ENCODE data around the gene GPR55.

The GPR55 gene

GRCh38 chr2:230939066-230939591 is 14.1 kb upstream of the GPR55 start:
- Histone ChIP-seq H3K4me3 (ENCODE audit: low read depth, low read length) (no peak overlapping the region), H3K27ac (ENCODE audit: extremely low read depth, low read depth, low read length) (no peak overlapping the region), H3K4me1 (ENCODE audit: control insufficient read depth, insufficient read depth, low read length) (no peaks in the 10 kb centered on the region), H3K36me3 (ENCODE audit: control insufficient read depth in 2 of 2, insufficient read depth in 1 of 2, low read length in 2 of 2) (no peaks in the 10 kb centered on the region), H3K9me3 (ENCODE audit: control insufficient read depth, insufficient read depth, low read depth, low read length) (no peaks in the 10 kb centered on the region)
- ChIA-PET POLR2A (no interaction called here), CTCF (interaction anchor here (0.6 kb wide), 1 partner anchor 305 kb away, joined by 3 read pairs; no protein-coding TSS in a partner anchor)
- TF ChIP-seq ZNF202 (tag by site-specific recombination; IDR thresholded peaks at IDR 0.05; ENCODE audit: borderline replicate concordance): no peak
- TF ChIP-seq BCL11B (tag by site-specific recombination; IDR thresholded peaks at IDR 0.05; ENCODE audit: low read depth): no peak
- no peak for TF ChIP-seq HIC1 (tag by site-specific recombination; IDR thresholded peaks at IDR 0.05)
- no peak for TF ChIP-seq GLI4 (tag by site-specific recombination; IDR thresholded peaks at IDR 0.05)
- no peak for TF ChIP-seq SALL2 (tag by site-specific recombination; IDR thresholded peaks at IDR 0.05; ENCODE audit: borderline replicate concordance)
- TF ChIP-seq ZNF639 (tag by site-specific recombination; IDR thresholded peaks at IDR 0.05): no peak
- TF ChIP-seq ZNF394 (tag by site-specific recombination; IDR thresholded peaks at IDR 0.05; ENCODE audit: borderline replicate concordance): no peak
- no peak for TF ChIP-seq REPIN1 (tag by site-specific recombination; IDR thresholded peaks at IDR 0.05; ENCODE audit: low read depth)
- TF ChIP-seq ZNF544 (tag by site-specific recombination; IDR thresholded peaks at IDR 0.05): no peak
- no peak for TF ChIP-seq ZNF677 (tag by site-specific recombination; IDR thresholded peaks at IDR 0.05)
- TF ChIP-seq ZNF223 (tag by site-specific recombination; IDR thresholded peaks at IDR 0.05): no peak
- TF ChIP-seq ZEB2 (tag by site-specific recombination; IDR thresholded peaks at IDR 0.05): no peak
- TF ChIP-seq ZNF2 (tag by site-specific recombination; IDR thresholded peaks at IDR 0.05): no peak
- no peak for TF ChIP-seq ZNF580 (tag by site-specific recombination; IDR thresholded peaks at IDR 0.05)
- no peak for TF ChIP-seq ZNF350 (tag by site-specific recombination; IDR thresholded peaks at IDR 0.05)
- TF ChIP-seq ATF2 (tag by site-specific recombination; IDR thresholded peaks at IDR 0.05; ENCODE audit: low read depth): no peak
- no peak for TF ChIP-seq GLIS1 (tag by site-specific recombination; IDR thresholded peaks at IDR 0.05)

- Histone ChIP-seq H3K36me3 (ENCODE audit: control insufficient read depth in 2 of 2, insufficient read depth in 1 of 2, low read length in 2 of 2) (no peaks in the 10 kb centered on the region), H3K4me1 (ENCODE audit: control insufficient read depth, insufficient read depth, low read length) (no peaks in the 10 kb centered on the region), H3K27ac (ENCODE audit: extremely low read depth, low read depth, low read length) (no peak overlapping the region), H3K9me3 (ENCODE audit: control insufficient read depth, insufficient read depth, low read depth, low read length) (no peaks in the 10 kb centered on the region), H3K4me3 (ENCODE audit: low read depth, low read length) (no peak overlapping the region)
- POLR2A ChIA-PET: no interaction called here
- CTCF ChIA-PET: no interaction called here
- TF ChIP-seq ZNF768 (tag by site-specific recombination; IDR thresholded peaks at IDR 0.05) (no peak), ZNF777 (tag by site-specific recombination; IDR thresholded peaks at IDR 0.05; ENCODE audit: borderline replicate concordance) (no peak), ZNF660 (tag by site-specific recombination; IDR thresholded peaks at IDR 0.05) (no peak), ZNF670 (tag by site-specific recombination; IDR thresholded peaks at IDR 0.05; ENCODE audit: low read depth) (no peak), ZNF280D (tag by site-specific recombination; IDR thresholded peaks at IDR 0.05) (no peak), ZNF837 (tag by site-specific recombination; IDR thresholded peaks at IDR 0.05) (no peak), TCF7L2 (IDR thresholded peaks at IDR 0.05; ENCODE audit: borderline replicate concordance, low read depth, low read length) (no peak), ZNF677 (tag by site-specific recombination; IDR thresholded peaks at IDR 0.05) (no peak), ZBTB48 (tag by site-specific recombination; IDR thresholded peaks at IDR 0.05) (no peak), ZNF830 (tag by site-specific recombination; IDR thresholded peaks at IDR 0.05; ENCODE audit: low read depth) (no peak), ZNF621 (tag by site-specific recombination; IDR thresholded peaks at IDR 0.05) (no peak), ZNF514 (tag by site-specific recombination; IDR thresholded peaks at IDR 0.05) (no peak)
Measured at GRCh38 chr2:230938516-230939065, 13.5 kb upstream of the GPR55 start.
